Panc1 (cell line): ENCODE results near the gene GPRC5C. TPM values are rescaled to one million over a fixed set of nuclear protein-coding genes. Genes with fewer than 3 reads are reported as not detected.

Source experiments
- ATAC-seq: fragments of 200-7000 bp; cut with Tn5 transposase; 2 replicates; pipeline ENCODE4 v1.9.1; 2020; ENCODE audit warnings: mild to moderate bottlenecking, moderate library complexity
- BruUV-seq: library from RNA; stranded (reverse); fragments of 400-500 nt; replicated peaks from 2 replicates; lab custom pipeline; 2021; lab: Mats Ljungman, UMichigan
- CTCF ChIA-PET: fragments of 300-600 bp; sonication (Branson Sonifier 250); formaldehyde crosslinking; loops from one replicate; lab custom pipeline; 2022; ENCODE audit warnings: antibody characterized with exemption; lab: Charles Lee
- POLR2A ChIA-PET: fragments of 300-600 bp; sonication (Branson Sonifier 250); formaldehyde crosslinking; loops from one replicate; lab custom pipeline; 2022; ENCODE audit warnings: antibody characterized with exemption; lab: Charles Lee
- DNase-seq: peaks from one replicate; pipeline ENCODE4 v3.0.0-alpha.2; 2010; ENCODE audit warnings: low read depth, low spot score
- H3K27ac ChIP-seq: 2 replicates; pipeline ENCODE4 v1.5.1; 2011; ENCODE audit warnings: mild to moderate bottlenecking, low read length, inconsistent platforms
- H3K27me3 ChIP-seq: fragments of 200-500 bp; sonication (Bioruptor generic); 2 replicates; pipeline ENCODE4 v1.6.0; 2014; ENCODE audit warnings: low read length, inconsistent platforms; ENCODE audit not compliant: control insufficient read depth, insufficient read depth
- H3K36me3 ChIP-seq: fragments of 200-500 bp; sonication (Bioruptor generic); 2 replicates; pipeline ENCODE4 v1.5.1; 2014; ENCODE audit warnings: inconsistent platforms, mild to moderate bottlenecking, low read length, moderate library complexity; ENCODE audit not compliant: control insufficient read depth, insufficient read depth
- H3K4me1 ChIP-seq: 2 replicates; pipeline ENCODE4 v1.5.1; 2011; ENCODE audit warnings: inconsistent platforms, mild to moderate bottlenecking, low read length, moderate library complexity; ENCODE audit not compliant: control insufficient read depth, insufficient read depth
- H3K4me3 ChIP-seq, 2 experiments: 2 replicates each; pipeline ENCODE4 v1.5.1; 2011 to 2012; ENCODE audit warnings: low read depth in 2 of 2, low read length in 2 of 2, mild to moderate bottlenecking in 2 of 2, inconsistent platforms in 1 of 2, moderate library complexity in 1 of 2
- H3K9me3 ChIP-seq: fragments of 200-500 bp; sonication (Bioruptor generic); 2 replicates; pipeline ENCODE4 v1.5.1; 2014; ENCODE audit warnings: low read depth, mild to moderate bottlenecking, inconsistent platforms, low read length, moderate library complexity; ENCODE audit not compliant: control insufficient read depth, insufficient read depth
- POLR2AphosphoS5 ChIP-seq: IDR thresholded peaks from 2 replicates; pipeline ENCODE4 v1.6.1; 2012; ENCODE audit warnings: mild to moderate bottlenecking, low read depth, low read length, moderate library complexity
- SIN3A ChIP-seq: IDR thresholded peaks from 2 replicates; pipeline ENCODE4 v1.6.1; 2012; ENCODE audit warnings: low read depth, mild to moderate bottlenecking, low read length, moderate library complexity, borderline replicate concordance; ENCODE audit not compliant: insufficient read depth
- TCF7L2 ChIP-seq: IDR thresholded peaks from 2 replicates; pipeline ENCODE4 v1.6.1; 2011; ENCODE audit warnings: mild to moderate bottlenecking, low read depth, low read length, inconsistent platforms
- in situ Hi-C: cut with HindIII; loops from 2 replicates; pipeline ENCODE4 v1.10.0; 2016; ENCODE audit warnings: low sequenced_read_pairs, low pct_unique_long_range_greater_than_20kb
- intact Hi-C: fragments of 100-400 bp; cut with micrococcal nuclease; formaldehyde crosslinking; loops from one replicate; pipeline ENCODE4 v1.10.0; 2022; ENCODE audit not compliant: unreplicated experiment
- total RNA-seq: library from RNA; stranded (reverse); gene quantifications from one replicate; pipeline ENCODE4 v1.2.1, GENCODE V29; 2021; ENCODE audit not compliant: unreplicated experiment
- TF ChIP-seq, protein P1 (sequence below), 2 experiments: IDR thresholded peaks; 2 replicates each; pipeline ENCODE4 v1.6.1; 2011 to 2012; ENCODE audit warnings: low read depth in 2 of 2, control low read depth in 1 of 2, low read length in 1 of 2, mild to moderate bottlenecking in 1 of 2, moderate library complexity in 1 of 2; ENCODE audit not compliant: insufficient read depth in 1 of 2
- TF ChIP-seq, protein P2 (sequence below): fragments of 450-650 bp; IDR thresholded peaks from 2 replicates; pipeline ENCODE4 v1.5.1; 2017; ENCODE audit warnings: mild to moderate bottlenecking

Gene GPRC5C
- total RNA-seq, 1 experiment from 2014 or later = 57.1 TPM

DNA sequence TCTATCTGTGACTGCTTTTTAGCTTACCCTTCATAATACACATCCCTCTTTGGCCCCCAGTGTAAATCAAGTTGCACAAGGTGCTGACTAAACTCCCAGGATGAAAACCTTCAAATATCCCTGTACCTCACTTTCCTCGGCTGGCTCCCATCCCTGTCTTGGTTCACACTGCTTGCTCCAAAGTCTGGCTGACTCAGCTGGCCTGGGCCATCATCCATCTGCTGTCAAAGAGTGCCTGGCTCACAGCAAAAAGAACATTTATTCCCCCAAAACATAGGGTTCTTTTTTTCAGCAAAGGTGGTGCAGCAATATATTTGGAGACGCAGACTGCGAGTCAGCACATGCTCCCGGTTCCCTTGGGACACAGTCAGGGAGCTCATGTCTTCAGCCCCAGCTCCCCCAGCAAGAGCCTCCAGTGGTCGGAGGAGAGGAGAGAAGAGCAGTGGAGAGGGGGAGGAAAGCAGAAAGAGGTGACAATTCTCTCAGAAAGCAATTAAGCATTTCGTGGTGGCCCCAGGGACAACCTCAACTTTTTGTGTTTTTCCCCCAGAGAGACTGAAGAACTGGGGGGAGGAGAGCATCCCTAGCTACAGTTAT is 38.4 kb upstream of the GPRC5C start:
- H3K27ac ChIP-seq = no peak overlapping the region
- H3K27me3 ChIP-seq = no peaks in the 10 kb centered on the region
- CTCF ChIA-PET = no interaction called here
- in situ Hi-C loops (no loop called here), intact Hi-C loops (no loop called here)
- BruUV-seq = no TSS peak
- no peak for TF ChIP-seq SIN3A
- TF ChIP-seq TCF7L2 = no peak
- TF ChIP-seq, protein P1, sequence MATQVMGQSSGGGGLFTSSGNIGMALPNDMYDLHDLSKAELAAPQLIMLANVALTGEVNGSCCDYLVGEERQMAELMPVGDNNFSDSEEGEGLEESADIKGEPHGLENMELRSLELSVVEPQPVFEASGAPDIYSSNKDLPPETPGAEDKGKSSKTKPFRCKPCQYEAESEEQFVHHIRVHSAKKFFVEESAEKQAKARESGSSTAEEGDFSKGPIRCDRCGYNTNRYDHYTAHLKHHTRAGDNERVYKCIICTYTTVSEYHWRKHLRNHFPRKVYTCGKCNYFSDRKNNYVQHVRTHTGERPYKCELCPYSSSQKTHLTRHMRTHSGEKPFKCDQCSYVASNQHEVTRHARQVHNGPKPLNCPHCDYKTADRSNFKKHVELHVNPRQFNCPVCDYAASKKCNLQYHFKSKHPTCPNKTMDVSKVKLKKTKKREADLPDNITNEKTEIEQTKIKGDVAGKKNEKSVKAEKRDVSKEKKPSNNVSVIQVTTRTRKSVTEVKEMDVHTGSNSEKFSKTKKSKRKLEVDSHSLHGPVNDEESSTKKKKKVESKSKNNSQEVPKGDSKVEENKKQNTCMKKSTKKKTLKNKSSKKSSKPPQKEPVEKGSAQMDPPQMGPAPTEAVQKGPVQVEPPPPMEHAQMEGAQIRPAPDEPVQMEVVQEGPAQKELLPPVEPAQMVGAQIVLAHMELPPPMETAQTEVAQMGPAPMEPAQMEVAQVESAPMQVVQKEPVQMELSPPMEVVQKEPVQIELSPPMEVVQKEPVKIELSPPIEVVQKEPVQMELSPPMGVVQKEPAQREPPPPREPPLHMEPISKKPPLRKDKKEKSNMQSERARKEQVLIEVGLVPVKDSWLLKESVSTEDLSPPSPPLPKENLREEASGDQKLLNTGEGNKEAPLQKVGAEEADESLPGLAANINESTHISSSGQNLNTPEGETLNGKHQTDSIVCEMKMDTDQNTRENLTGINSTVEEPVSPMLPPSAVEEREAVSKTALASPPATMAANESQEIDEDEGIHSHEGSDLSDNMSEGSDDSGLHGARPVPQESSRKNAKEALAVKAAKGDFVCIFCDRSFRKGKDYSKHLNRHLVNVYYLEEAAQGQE (IDR thresholded peaks at IDR 0.05; ENCODE audit: insufficient read depth in 1 of 2, low read depth in 2 of 2, low read length in 1 of 2) = no peak
- TF ChIP-seq, protein P2, sequence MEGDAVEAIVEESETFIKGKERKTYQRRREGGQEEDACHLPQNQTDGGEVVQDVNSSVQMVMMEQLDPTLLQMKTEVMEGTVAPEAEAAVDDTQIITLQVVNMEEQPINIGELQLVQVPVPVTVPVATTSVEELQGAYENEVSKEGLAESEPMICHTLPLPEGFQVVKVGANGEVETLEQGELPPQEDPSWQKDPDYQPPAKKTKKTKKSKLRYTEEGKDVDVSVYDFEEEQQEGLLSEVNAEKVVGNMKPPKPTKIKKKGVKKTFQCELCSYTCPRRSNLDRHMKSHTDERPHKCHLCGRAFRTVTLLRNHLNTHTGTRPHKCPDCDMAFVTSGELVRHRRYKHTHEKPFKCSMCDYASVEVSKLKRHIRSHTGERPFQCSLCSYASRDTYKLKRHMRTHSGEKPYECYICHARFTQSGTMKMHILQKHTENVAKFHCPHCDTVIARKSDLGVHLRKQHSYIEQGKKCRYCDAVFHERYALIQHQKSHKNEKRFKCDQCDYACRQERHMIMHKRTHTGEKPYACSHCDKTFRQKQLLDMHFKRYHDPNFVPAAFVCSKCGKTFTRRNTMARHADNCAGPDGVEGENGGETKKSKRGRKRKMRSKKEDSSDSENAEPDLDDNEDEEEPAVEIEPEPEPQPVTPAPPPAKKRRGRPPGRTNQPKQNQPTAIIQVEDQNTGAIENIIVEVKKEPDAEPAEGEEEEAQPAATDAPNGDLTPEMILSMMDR = no peak
- TF ChIP-seq POLR2AphosphoS5 = no peak
- H3K4me1 ChIP-seq = no peaks in the 10 kb centered on the region
- no peak overlapping the region for H3K4me3 ChIP-seq
- DNase-seq (no peak), ATAC-seq (no peak)
- H3K36me3 ChIP-seq = no peaks in the 10 kb centered on the region
- H3K9me3 ChIP-seq = no peaks in the 10 kb centered on the region
- POLR2A ChIA-PET = no interaction called here

DNA sequence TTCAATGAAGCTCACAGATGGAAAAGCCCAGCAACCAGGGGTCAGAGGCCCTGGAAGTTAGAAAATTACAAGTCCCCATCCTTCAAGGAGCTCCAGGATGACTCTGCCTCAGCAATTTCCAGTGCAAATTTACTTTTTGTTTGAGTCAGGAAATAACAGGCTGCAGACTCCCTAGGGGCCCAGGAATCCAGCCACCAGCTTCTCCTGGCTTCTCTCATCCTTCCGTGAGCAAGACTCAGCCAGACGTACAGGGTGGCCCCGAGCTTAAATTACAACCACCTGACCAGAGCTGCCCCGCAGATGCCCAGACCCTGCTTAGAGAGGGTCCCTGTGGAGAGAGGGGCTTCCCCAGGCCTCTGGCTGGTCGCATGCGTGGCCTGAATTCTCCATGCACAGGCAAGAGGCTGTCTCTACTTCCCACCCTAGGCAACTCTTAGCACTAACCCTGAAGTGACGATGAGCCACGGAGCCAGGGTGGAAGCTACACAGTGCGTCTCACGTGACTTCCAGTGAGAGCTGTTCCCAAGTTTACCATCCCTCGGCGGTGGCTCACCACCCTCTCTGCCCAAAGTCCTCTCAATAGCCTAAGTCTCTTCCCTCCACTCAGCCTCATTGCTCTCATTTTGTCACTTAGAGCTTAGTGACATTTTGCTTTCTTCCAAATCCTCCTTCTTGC is 37.5 kb upstream of the GPRC5C start:
- no peaks in the 10 kb centered on the region for H3K36me3 ChIP-seq
- BruUV-seq = no TSS peak
- POLR2A ChIA-PET = no interaction called here
- H3K4me1 ChIP-seq = no peaks in the 10 kb centered on the region
- intact Hi-C loops (no loop called here), in situ Hi-C loops (no loop called here)
- no peaks in the 10 kb centered on the region for H3K9me3 ChIP-seq
- DNase-seq (no peak), ATAC-seq (no peak)
- CTCF ChIA-PET = interaction anchor here (1.2 kb wide), 1 partner anchor 14 kb away, joined by 3 read pairs; no protein-coding TSS in a partner anchor
- TF ChIP-seq POLR2AphosphoS5 (no peak), SIN3A (no peak), TCF7L2 (no peak)
- TF ChIP-seq, protein P1 (IDR thresholded peaks at IDR 0.05; ENCODE audit: insufficient read depth in 1 of 2, low read depth in 2 of 2, low read length in 1 of 2) = no peak
- TF ChIP-seq, protein P2 = no peak
- H3K27ac ChIP-seq = no peak overlapping the region
- H3K4me3 ChIP-seq = no peak overlapping the region
- H3K27me3 ChIP-seq = no peaks in the 10 kb centered on the region
